Measurements from ENCODE around the gene GABBR2.

- TF ChIP-seq CTCF (IDR thresholded peaks at IDR 0.05; ENCODE audit: low read length) (no peak), EZH2phosphoT487 (IDR thresholded peaks at IDR 0.05; ENCODE audit: low read length) (no peak), EZH2 (optimal IDR thresholded peaks at IDR 0.05; ENCODE audit: low read depth, low read length) (no peak)
These were observed 467.1 kb downstream of the GABBR2 start for GRCh38 chr9:98241357-98242300.

Data from MM.1S (cell line).